Ishikawa (cell line): ENCODE measurements around the gene SLC9A6.

ENCODE experiments used
- CREB1 ChIP-seq: IDR thresholded peaks from 2 replicates; pipeline ENCODE4 v1.6.1; 2012; ENCODE audit warnings: low read depth
- EGR1 ChIP-seq: IDR thresholded peaks from 2 replicates; pipeline ENCODE4 v1.6.1; 2012
- FOXM1 ChIP-seq: IDR thresholded peaks from 2 replicates; pipeline ENCODE4 v1.6.1; 2012; ENCODE audit warnings: low read depth, borderline replicate concordance
- RAD21 ChIP-seq: IDR thresholded peaks from 2 replicates; pipeline ENCODE4 v1.6.1; 2012; ENCODE audit warnings: low read depth
- REST ChIP-seq: IDR thresholded peaks from 2 replicates; pipeline ENCODE4 v1.6.1; 2012; ENCODE audit warnings: low read depth, mild to moderate bottlenecking
- TAF1 ChIP-seq: IDR thresholded peaks from 2 replicates; pipeline ENCODE4 v1.6.1; 2012; ENCODE audit warnings: low read depth, mild to moderate bottlenecking
- TCF12 ChIP-seq: IDR thresholded peaks from 2 replicates; pipeline ENCODE4 v1.6.1; 2012; ENCODE audit warnings: low read depth
- TEAD4 ChIP-seq: IDR thresholded peaks from 2 replicates; pipeline ENCODE4 v1.6.1; 2012
- USF1 ChIP-seq: IDR thresholded peaks from 2 replicates; pipeline ENCODE4 v1.6.1; 2012

The SLC9A6 gene

GRCh38 chrX:136086521-136086920 is 101.3 kb downstream of the SLC9A6 start:
- no peak for TF ChIP-seq REST
- no peak for TF ChIP-seq FOXM1
- no peak for TF ChIP-seq RAD21
- TF ChIP-seq TAF1, result no peak
- no peak for TF ChIP-seq USF1

- no peak for TF ChIP-seq TEAD4
- no peak for TF ChIP-seq EGR1
- TF ChIP-seq TCF12, result no peak
- no peak for TF ChIP-seq USF1
- TF ChIP-seq REST, result no peak
- TF ChIP-seq CREB1, result no peak
Observed at GRCh38 chrX:136094962-136095361, 109.7 kb downstream of the SLC9A6 start.
